Measurements from ENCODE around the gene PNPLA3.

PNPLA3 gene

GRCh38 chr22:43923631-43924464, at the start of gene PNPLA3:
Gene PNPLA3, plus strand, starts transcription at chr22:43923805. Its CDS starts 107 bp downstream, at chr22:43923912.
- peak; percentile 56 for DNase-seq (ENCODE audit: low read depth)

GRCh38 chr22:43876866-43877509, 46.6 kb upstream of the PNPLA3 start:
- DNase-seq (ENCODE audit: low read depth): no peak

GRCh38 chr22:43878079-43878795, 45.4 kb upstream of the PNPLA3 start:
- DNase-seq (ENCODE audit: low read depth): no peak

GRCh38 chr22:43878831-43879550, 44.6 kb upstream of the PNPLA3 start:
- DNase-seq (ENCODE audit: low read depth): no peak

GRCh38 chr22:43879901-43880540, 43.6 kb upstream of the PNPLA3 start:
- no peak for DNase-seq (ENCODE audit: low read depth)

- no peak for DNase-seq (ENCODE audit: low read depth)
Observed at GRCh38 chr22:43880541-43880991, 43.0 kb upstream of the PNPLA3 start.

GRCh38 chr22:43881091-43882061, 42.2 kb upstream of the PNPLA3 start:
- DNase-seq (ENCODE audit: low read depth): no peak

- DNase-seq (ENCODE audit: low read depth): no peak
Observed at GRCh38 chr22:43882122-43882767, 41.4 kb upstream of the PNPLA3 start.

- DNase-seq (ENCODE audit: low read depth): no peak
Observed at GRCh38 chr22:43883012-43883661, 40.5 kb upstream of the PNPLA3 start.

- no peak for DNase-seq (ENCODE audit: low read depth)
Observed at GRCh38 chr22:43883719-43884415, 39.7 kb upstream of the PNPLA3 start.

- peak; percentile 15 for DNase-seq (ENCODE audit: low read depth)
Observed at GRCh38 chr22:43884600-43885318, 38.8 kb upstream of the PNPLA3 start.

GRCh38 chr22:43885319-43885671, 38.3 kb upstream of the PNPLA3 start:
- no peak for DNase-seq (ENCODE audit: low read depth)

- DNase-seq (ENCODE audit: low read depth): no peak
Observed at GRCh38 chr22:43885786-43886185, 37.8 kb upstream of the PNPLA3 start.

- no peak for DNase-seq (ENCODE audit: low read depth)
Observed at GRCh38 chr22:43886231-43886630, 37.4 kb upstream of the PNPLA3 start.

- no peak for DNase-seq (ENCODE audit: low read depth)
Observed at GRCh38 chr22:43887391-43887790, 36.2 kb upstream of the PNPLA3 start.

GRCh38 chr22:43888740-43889139, 34.9 kb upstream of the PNPLA3 start:
- DNase-seq (ENCODE audit: low read depth): no peak

- no peak for DNase-seq (ENCODE audit: low read depth)
Observed at GRCh38 chr22:43889201-43889859, 34.3 kb upstream of the PNPLA3 start.

- DNase-seq (ENCODE audit: low read depth): no peak
Observed at GRCh38 chr22:43889860-43890253, 33.7 kb upstream of the PNPLA3 start.

Data from stimulated activated CD8-positive, alpha-beta memory T cell treated with anti-CD3 and anti-CD28 coated beads, Interleukin-15, amount 100 ng/mL, for 24 hours (primary cell).